Peyer's patch (tissue), 4 donors: ENCODE measurements around the gene EIF6. TPM values are rescaled to one million over a fixed set of nuclear protein-coding genes. Genes with fewer than 3 reads are reported as not detected.
A peak's percentile ranks its signal among the peaks of the same experiment; 100 is the strongest.

Experiments used
- DNase-seq, 3 donors: peaks; one replicate each; pipeline ENCODE4 v3.0.0-alpha.2; 2017 to 2019
- H3K27ac ChIP-seq, 4 donors: fragments of 200-600 bp; sonication (generic); one replicate each; pipeline ENCODE4 v1.5.1; 2016 to 2019
- H3K27me3 ChIP-seq, 2 donors: fragments of 200-600 bp; sonication (generic); one replicate each; pipeline ENCODE4 v1.5.1; 2019
- H3K36me3 ChIP-seq, 3 donors: fragments of 200-600 bp; sonication (generic); one replicate each; pipeline ENCODE4 v1.5.1; 2016 to 2019
- H3K4me1 ChIP-seq, 4 donors: fragments of 200-600 bp; sonication (generic); one replicate each; pipeline ENCODE4 v1.5.1; 2016 to 2019
- H3K4me3 ChIP-seq, 4 donors: fragments of 200-600 bp; sonication (generic); 1 replicate in 3 of 4; 2 replicates in 1 of 4; pipeline ENCODE4 v1.5.1; 2016 to 2019; ENCODE audit warnings: mild to moderate bottlenecking in 1 of 4
- H3K9me3 ChIP-seq, 4 donors: fragments of 200-600 bp; sonication (generic); one replicate each; pipeline ENCODE4 v1.5.1; 2016 to 2019; ENCODE audit warnings: mild to moderate bottlenecking in 1 of 4
- CTCF ChIP-seq, 6 experiments: fragments of 450-650 bp in 4 of 6; fragments of 200-600 bp in 2 of 6; sonication (generic) in 1 of 6; IDR thresholded peaks; one replicate each; pipeline ENCODE4 v1.5.1; 2017 to 2019; ENCODE audit warnings: antibody characterized with exemption in 6 of 6, mild to moderate bottlenecking in 3 of 6, moderate library complexity in 1 of 6
- POLR2A ChIP-seq, 2 donors: fragments of 450-650 bp; IDR thresholded peaks; one replicate each; pipeline ENCODE4 v1.5.1; 2017; ENCODE audit warnings: antibody characterized with exemption in 2 of 2, mild to moderate bottlenecking in 2 of 2, moderate library complexity in 2 of 2
- total RNA-seq, 4 donors: library from RNA; depleted of rRNA; stranded (reverse); fragments of >200 nt; gene quantifications; one replicate each; pipeline ENCODE4 v1.1.0, GENCODE V29; 2016

Gene EIF6
- total RNA-seq, 4 donors from 2014 or later, result 77.6 to 196 (median 157) TPM

GRCh38 chr20:35286077-35286898 lies 1.7 kb upstream of the EIF6 start:
- TF ChIP-seq CTCF (IDR thresholded peaks at IDR 0.05) (no peak), POLR2A (IDR thresholded peaks at IDR 0.05) (no peak)
- H3K4me1 ChIP-seq, result peaks cover 5 to 27% (median 14%) of the 10 kb centered on the region in 4 donors
- peak overlapping the region in 2 of 4 donors; percentile 43 to 90 for H3K27ac ChIP-seq
- no peaks in the 10 kb centered on the region for H3K9me3 ChIP-seq
- no peak overlapping the region for H3K4me3 ChIP-seq
- no peaks in the 10 kb centered on the region for H3K27me3 ChIP-seq
- DNase-seq, result no peak
- H3K36me3 ChIP-seq, result peaks cover 0 to 4% (median 0%) of the 10 kb centered on the region in 3 donors

- DNase-seq, result no peak
- no peaks in the 10 kb centered on the region for H3K9me3 ChIP-seq
- no peaks in the 10 kb centered on the region for H3K27me3 ChIP-seq
- H3K4me1 ChIP-seq, result peaks cover 5 to 27% (median 14%) of the 10 kb centered on the region in 4 donors
- peaks cover 0 to 6% (median 0%) of the 10 kb centered on the region in 3 donors for H3K36me3 ChIP-seq
- TF ChIP-seq CTCF (IDR thresholded peaks at IDR 0.05) (no peak), POLR2A (IDR thresholded peaks at IDR 0.05) (no peak)
- H3K4me3 ChIP-seq, result no peak overlapping the region
- peak overlapping the region in 2 of 4 donors; percentile 85 to 90 for H3K27ac ChIP-seq
These were observed 1.2 kb upstream of the EIF6 start for GRCh38 chr20:35285806-35286076.

- Histone ChIP-seq H3K4me3 (peak overlapping the region; percentile 78 to 95 (median 89)), H3K27ac (peak overlapping the region; percentile 82 to 90 (median 85)), H3K36me3 (peaks cover 0 to 11% (median 0%) of the 10 kb centered on the region in 3 donors), H3K9me3 (no peaks in the 10 kb centered on the region), H3K27me3 (no peaks in the 10 kb centered on the region), H3K4me1 (peaks cover 5 to 27% (median 14%) of the 10 kb centered on the region in 4 donors)
- no peak for DNase-seq
- TF ChIP-seq CTCF (IDR thresholded peaks at IDR 0.05) (no peak), POLR2A (IDR thresholded peaks at IDR 0.05) (no peak)
These were observed 627 bp upstream of the EIF6 start for GRCh38 chr20:35284992-35285805.

- peak overlapping the region; percentile 82 to 90 (median 85) for H3K27ac ChIP-seq
- no peaks in the 10 kb centered on the region for H3K9me3 ChIP-seq
- TF ChIP-seq CTCF (IDR thresholded peaks at IDR 0.05) (no peak), POLR2A (IDR thresholded peaks at IDR 0.05) (peak in 1 of 2 donors; percentile 39)
- peak overlapping the region; percentile 78 to 95 (median 89) for H3K4me3 ChIP-seq
- H3K4me1 ChIP-seq, result peaks cover 5 to 27% (median 14%) of the 10 kb centered on the region in 4 donors
- peaks cover 0 to 26% (median 0%) of the 10 kb centered on the region in 3 donors for H3K36me3 ChIP-seq
- no peak for DNase-seq
- no peaks in the 10 kb centered on the region for H3K27me3 ChIP-seq
These were observed 918 bp downstream of the EIF6 start for GRCh38 chr20:35283441-35284266.

- Histone ChIP-seq H3K9me3 (no peaks in the 10 kb centered on the region), H3K27me3 (no peaks in the 10 kb centered on the region), H3K4me3 (no peak overlapping the region), H3K36me3 (peaks cover 0 to 28% (median 0%) of the 10 kb centered on the region in 3 donors), H3K27ac (no peak overlapping the region), H3K4me1 (peaks cover 5 to 32% (median 20%) of the 10 kb centered on the region in 4 donors)
- DNase-seq, result no peak
- TF ChIP-seq CTCF (IDR thresholded peaks at IDR 0.05) (no peak), POLR2A (IDR thresholded peaks at IDR 0.05) (no peak)
These were observed 3.0 kb downstream of the EIF6 start for GRCh38 chr20:35281506-35282101.
